ENCODE results near the gene LPP. TPM values are rescaled to one million over a fixed set of nuclear protein-coding genes. Genes with fewer than 3 reads are reported as not detected.

Gene LPP
- total and polyA plus RNA-seq, 2 of the 13 experiments (the other 11 are each of a cell fraction or from before 2014, with no cell fraction given) = 19.2 to 29.9 TPM

DNA sequence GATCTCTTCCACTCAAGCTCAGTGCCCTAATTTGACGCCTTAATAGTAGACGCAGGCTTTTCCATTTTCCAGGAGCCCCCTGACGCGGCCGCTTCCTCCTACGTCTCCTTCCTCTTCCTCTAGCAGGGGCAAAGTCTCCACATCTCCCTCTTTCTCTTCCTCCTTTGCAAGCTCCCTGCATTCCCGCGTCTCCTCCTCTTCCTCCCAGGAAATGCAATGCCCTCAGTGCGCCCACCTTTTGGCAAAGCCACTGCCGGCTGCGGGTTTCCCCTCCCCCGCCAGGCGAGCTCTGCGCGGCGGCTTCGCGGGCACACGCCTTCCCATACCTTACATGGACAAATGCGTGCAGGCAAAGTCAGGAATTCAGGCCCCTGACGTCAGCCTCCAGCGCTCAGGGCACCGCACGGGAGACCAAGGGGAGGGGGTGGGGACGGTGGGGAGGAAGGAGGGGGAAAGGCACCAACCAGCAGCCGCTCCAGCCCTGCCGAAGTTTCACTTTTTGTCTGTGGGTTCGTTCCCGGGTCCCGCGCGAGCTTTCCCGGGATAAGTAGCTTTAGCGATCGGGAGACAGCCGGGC, 432 bp upstream of the LPP start (continued):
- TF ChIP-seq, protein P1, sequence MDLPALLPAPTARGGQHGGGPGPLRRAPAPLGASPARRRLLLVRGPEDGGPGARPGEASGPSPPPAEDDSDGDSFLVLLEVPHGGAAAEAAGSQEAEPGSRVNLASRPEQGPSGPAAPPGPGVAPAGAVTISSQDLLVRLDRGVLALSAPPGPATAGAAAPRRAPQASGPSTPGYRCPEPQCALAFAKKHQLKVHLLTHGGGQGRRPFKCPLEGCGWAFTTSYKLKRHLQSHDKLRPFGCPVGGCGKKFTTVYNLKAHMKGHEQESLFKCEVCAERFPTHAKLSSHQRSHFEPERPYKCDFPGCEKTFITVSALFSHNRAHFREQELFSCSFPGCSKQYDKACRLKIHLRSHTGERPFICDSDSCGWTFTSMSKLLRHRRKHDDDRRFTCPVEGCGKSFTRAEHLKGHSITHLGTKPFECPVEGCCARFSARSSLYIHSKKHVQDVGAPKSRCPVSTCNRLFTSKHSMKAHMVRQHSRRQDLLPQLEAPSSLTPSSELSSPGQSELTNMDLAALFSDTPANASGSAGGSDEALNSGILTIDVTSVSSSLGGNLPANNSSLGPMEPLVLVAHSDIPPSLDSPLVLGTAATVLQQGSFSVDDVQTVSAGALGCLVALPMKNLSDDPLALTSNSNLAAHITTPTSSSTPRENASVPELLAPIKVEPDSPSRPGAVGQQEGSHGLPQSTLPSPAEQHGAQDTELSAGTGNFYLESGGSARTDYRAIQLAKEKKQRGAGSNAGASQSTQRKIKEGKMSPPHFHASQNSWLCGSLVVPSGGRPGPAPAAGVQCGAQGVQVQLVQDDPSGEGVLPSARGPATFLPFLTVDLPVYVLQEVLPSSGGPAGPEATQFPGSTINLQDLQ (CRISPR knock-in tag; IDR thresholded peaks at IDR 0.05) = no peak
- TF ChIP-seq, protein P2, sequence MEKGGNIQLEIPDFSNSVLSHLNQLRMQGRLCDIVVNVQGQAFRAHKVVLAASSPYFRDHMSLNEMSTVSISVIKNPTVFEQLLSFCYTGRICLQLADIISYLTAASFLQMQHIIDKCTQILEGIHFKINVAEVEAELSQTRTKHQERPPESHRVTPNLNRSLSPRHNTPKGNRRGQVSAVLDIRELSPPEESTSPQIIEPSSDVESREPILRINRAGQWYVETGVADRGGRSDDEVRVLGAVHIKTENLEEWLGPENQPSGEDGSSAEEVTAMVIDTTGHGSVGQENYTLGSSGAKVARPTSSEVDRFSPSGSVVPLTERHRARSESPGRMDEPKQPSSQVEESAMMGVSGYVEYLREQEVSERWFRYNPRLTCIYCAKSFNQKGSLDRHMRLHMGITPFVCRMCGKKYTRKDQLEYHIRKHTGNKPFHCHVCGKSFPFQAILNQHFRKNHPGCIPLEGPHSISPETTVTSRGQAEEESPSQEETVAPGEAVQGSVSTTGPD (CRISPR knock-in tag; IDR thresholded peaks at IDR 0.05) = 0 out of 2 replicates have a peak, but pooled peaks have one; percentile 31
- TF ChIP-seq ZKSCAN8 (CRISPR knock-in tag; IDR thresholded peaks at IDR 0.05; ENCODE audit: borderline replicate concordance) = no peak; the same call in 1 of the 2 replicates
- TF ChIP-seq, protein P3, sequence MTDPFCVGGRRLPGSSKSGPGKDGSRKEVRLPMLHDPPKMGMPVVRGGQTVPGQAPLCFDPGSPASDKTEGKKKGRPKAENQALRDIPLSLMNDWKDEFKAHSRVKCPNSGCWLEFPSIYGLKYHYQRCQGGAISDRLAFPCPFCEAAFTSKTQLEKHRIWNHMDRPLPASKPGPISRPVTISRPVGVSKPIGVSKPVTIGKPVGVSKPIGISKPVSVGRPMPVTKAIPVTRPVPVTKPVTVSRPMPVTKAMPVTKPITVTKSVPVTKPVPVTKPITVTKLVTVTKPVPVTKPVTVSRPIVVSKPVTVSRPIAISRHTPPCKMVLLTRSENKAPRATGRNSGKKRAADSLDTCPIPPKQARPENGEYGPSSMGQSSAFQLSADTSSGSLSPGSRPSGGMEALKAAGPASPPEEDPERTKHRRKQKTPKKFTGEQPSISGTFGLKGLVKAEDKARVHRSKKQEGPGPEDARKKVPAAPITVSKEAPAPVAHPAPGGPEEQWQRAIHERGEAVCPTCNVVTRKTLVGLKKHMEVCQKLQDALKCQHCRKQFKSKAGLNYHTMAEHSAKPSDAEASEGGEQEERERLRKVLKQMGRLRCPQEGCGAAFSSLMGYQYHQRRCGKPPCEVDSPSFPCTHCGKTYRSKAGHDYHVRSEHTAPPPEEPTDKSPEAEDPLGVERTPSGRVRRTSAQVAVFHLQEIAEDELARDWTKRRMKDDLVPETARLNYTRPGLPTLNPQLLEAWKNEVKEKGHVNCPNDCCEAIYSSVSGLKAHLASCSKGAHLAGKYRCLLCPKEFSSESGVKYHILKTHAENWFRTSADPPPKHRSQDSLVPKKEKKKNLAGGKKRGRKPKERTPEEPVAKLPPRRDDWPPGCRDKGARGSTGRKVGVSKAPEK (CRISPR knock-in tag; IDR thresholded peaks at IDR 0.05; ENCODE audit: borderline replicate concordance) = no peak
- no peak for TF ChIP-seq RFX3 (CRISPR knock-in tag; IDR thresholded peaks at IDR 0.05)
- no peak for TF ChIP-seq ZSCAN31 (CRISPR knock-in tag; IDR thresholded peaks at IDR 0.05; ENCODE audit: low read depth)
- TF ChIP-seq, protein P4, sequence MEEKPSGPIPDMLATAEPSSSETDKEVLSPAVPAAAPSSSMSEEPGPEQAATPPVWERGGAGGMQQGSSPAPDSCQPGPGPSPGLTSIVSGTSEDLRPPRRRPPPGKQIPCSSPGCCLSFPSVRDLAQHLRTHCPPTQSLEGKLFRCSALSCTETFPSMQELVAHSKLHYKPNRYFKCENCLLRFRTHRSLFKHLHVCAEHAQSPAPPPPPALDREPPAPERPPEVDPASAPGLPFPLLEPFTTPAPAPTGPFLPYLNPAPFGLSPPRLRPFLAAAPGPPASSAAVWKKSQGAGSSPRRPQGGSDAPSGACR (CRISPR knock-in tag; IDR thresholded peaks at IDR 0.05) = no peak
- peak; percentile 48 for TF ChIP-seq MED8 (CRISPR knock-in tag; IDR thresholded peaks at IDR 0.05; ENCODE audit: insufficient replicate concordance)
- TF ChIP-seq ZNF614 (CRISPR knock-in tag; IDR thresholded peaks at IDR 0.05; ENCODE audit: borderline replicate concordance) = peak; percentile 3; the same call in 1 of the 2 replicates
- TF ChIP-seq, protein P5, sequence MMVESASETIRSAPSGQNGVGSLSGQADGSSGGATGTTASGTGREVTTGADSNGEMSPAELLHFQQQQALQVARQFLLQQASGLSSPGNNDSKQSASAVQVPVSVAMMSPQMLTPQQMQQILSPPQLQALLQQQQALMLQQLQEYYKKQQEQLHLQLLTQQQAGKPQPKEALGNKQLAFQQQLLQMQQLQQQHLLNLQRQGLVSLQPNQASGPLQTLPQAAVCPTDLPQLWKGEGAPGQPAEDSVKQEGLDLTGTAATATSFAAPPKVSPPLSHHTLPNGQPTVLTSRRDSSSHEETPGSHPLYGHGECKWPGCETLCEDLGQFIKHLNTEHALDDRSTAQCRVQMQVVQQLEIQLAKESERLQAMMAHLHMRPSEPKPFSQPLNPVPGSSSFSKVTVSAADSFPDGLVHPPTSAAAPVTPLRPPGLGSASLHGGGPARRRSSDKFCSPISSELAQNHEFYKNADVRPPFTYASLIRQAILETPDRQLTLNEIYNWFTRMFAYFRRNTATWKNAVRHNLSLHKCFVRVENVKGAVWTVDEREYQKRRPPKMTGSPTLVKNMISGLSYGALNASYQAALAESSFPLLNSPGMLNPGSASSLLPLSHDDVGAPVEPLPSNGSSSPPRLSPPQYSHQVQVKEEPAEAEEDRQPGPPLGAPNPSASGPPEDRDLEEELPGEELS (CRISPR knock-in tag; IDR thresholded peaks at IDR 0.05) = peak; percentile 49; the same call in 1 of the 2 replicates
- TF ChIP-seq ARID2 (CRISPR knock-in tag; IDR thresholded peaks at IDR 0.05; ENCODE audit: borderline replicate concordance) = no peak
- TF ChIP-seq, protein P6, sequence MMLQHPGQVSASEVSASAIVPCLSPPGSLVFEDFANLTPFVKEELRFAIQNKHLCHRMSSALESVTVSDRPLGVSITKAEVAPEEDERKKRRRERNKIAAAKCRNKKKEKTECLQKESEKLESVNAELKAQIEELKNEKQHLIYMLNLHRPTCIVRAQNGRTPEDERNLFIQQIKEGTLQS (CRISPR knock-in tag; IDR thresholded peaks at IDR 0.05) = peak; percentile 58; the same call in 1 of the 2 replicates
- peak; percentile 50; the same call in 1 of the 2 replicates for TF ChIP-seq ZNF317 (CRISPR knock-in tag; IDR thresholded peaks at IDR 0.05)
- 0 out of 2 replicates have a peak, but pooled peaks have one; percentile 24 for TF ChIP-seq ZC3H13 (CRISPR knock-in tag; IDR thresholded peaks at IDR 0.05)
- TF ChIP-seq CHD2 (IDR thresholded peaks at IDR 0.05; ENCODE audit: low read depth, low read length) = peak; percentile 68
- no peak for TF ChIP-seq TCF7 (IDR thresholded peaks at IDR 0.05; ENCODE audit: low read depth)
- peak; percentile 65 for TF ChIP-seq ASH2L (IDR thresholded peaks at IDR 0.05; ENCODE audit: insufficient read length, low read depth, low read length)
- peak; percentile 57; the same call in 1 of the 2 replicates for TF ChIP-seq KDM5B (CRISPR knock-in tag; IDR thresholded peaks at IDR 0.05; ENCODE audit: borderline replicate concordance)
